ENCODE measurements around the gene PCIF1.
"Not testable (repeated sequence)": the region's sequence is repeated elsewhere in the genome, so short reads cannot be mapped to it uniquely, and the experiment has no call there.

The PCIF1 gene

DNA sequence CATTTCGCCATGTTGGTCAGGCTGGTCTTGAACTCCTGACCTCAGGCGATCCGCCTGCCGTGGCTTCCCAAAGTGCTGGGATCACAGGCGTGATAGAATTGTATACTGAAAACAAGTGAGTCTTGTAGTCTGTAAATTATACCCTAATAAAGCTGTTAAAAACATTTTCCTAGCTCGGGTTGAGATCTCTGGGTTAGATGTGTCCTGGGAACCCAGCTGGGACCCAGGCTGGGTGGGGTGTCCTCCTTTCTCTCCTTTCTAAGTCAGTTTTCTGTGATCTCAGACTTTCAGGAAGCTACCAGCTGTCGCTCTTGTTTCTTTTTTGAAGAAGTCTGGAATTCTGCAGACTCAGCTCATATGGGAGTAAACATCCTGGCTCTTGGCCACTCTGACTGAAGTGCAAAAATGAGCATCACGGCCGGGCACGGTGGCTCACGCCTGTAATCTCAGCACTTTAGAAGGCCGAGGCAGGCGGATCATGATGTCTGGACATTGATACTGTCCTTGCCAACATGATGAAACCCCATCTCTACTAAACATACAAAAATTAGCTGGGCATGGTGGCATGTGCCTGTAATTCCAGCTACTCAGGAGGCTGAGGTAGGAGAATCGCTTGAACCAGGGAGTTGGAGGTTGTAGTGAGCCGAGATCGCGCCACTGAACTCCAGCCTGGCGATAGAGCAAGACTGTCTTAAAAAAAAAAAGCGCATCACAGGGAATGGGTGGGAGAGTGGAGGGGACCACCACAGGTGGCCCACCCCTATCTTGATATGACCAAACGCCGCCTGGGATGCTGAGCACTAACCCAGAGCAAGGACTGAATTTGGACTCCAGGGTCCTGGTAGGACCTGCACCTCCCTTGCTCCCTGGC lies 9.9 kb upstream of the PCIF1 start:
- peak; percentile 50 for DNase-seq

DNA sequence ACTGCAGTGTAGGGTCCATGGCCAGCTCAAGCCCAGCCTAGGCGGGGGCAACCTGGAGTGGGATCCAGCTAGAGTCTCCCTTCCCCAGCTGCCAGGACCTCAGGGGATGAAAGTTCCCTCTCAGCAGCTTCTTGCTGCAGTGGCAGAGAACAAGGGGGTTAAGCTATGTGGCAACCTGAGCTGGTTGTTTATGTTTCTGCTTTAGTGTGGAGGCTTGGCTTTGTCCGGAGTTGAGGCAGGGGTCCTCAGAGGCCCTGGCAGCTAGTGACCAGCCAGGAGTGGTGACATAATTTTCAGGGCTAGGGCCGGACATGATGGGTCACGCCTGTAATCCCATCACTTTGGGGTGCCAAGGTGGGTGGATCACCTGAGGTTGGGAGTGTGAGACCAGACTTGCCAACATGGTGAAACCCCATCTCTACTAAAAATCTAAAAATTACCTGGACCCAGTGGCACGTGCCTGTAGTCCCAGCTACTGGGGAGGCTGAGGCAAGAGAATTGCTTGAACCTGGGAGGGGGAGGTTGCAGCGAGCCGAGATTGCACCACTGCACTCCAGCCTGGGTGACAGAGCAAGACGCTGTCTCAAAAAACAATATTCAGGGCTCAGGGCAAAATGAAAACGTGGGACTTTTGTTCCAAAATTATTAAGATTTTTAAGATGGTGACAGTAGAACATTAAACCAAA lies 8.5 kb upstream of the PCIF1 start:
- DNase-seq: no peak

DNA sequence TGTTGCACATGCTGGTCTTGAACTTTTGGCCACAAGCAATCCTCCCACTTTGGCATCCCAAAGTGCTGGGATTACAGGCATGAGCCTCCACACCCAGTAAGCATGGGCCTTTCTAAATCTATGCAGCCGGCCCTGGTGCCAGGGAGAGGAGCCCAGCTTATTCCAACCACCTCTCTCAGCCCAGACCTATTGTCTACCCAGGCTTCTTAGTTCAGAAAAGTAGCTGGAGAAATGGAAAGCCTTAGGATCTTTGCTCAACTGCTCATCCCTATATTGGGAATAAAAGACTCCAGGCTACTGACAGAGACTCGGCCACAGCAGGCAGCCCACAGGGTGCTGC lies 7.8 kb upstream of the PCIF1 start:
- no peak for DNase-seq

DNA sequence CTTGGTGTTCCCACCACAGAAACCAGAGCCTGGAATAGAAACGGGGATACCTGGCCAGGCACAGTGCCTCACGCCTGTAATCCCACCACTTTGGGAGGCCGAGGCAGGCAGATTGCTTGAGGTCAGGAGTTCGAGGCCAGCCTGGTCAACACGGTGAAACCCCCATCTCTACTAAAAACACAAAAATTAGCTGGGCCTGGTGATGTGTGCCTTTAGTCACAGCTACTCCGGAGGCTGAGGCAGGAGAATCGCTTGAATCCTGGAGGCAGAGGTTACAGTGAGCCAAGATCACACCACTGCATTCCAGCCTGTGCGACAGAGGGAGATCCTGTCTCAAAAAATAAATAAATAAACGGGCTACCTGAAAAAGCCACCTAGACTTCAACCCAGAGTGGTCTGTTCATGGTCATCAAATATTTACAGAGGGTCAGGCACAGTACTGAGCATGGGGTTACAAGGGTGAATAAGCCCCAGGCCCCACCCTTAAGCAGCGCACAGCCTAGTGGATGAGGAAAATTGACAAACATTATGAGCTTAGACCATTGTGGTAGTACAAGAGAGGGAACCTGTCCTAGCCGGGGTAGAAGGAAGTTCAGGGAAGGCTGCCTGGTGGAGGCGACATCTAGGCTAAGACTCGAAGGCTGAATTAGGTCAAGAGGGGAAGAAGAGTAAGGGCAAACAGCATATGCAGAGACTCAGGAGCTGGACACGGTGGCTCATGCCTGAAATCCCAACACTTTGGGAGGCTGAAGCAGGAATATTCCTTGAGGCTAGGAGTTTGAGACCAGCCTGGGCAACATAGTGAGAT lies 7.2 kb upstream of the PCIF1 start:
- DNase-seq: no peak

DNA sequence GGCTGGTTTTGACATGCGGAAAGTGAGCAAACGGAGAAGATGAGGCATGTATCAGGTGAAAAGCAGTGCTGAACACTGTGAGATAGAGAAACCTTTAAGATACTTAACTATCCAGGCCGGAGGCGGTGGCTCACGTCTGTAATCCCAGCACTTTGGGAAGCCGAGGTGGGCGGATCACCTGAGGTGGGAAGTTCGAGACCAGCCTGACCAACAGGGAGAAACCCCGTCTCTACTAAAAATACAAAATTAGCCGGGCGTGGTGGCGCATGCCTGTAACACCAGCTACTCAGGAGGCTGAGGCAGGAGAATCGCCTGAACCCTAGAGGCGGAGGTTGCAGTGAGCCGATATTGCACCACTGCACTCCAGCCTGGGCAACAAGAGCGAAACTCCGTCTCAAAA lies 2.8 kb upstream of the PCIF1 start:
- not testable (repeated sequence) for DNase-seq

DNA sequence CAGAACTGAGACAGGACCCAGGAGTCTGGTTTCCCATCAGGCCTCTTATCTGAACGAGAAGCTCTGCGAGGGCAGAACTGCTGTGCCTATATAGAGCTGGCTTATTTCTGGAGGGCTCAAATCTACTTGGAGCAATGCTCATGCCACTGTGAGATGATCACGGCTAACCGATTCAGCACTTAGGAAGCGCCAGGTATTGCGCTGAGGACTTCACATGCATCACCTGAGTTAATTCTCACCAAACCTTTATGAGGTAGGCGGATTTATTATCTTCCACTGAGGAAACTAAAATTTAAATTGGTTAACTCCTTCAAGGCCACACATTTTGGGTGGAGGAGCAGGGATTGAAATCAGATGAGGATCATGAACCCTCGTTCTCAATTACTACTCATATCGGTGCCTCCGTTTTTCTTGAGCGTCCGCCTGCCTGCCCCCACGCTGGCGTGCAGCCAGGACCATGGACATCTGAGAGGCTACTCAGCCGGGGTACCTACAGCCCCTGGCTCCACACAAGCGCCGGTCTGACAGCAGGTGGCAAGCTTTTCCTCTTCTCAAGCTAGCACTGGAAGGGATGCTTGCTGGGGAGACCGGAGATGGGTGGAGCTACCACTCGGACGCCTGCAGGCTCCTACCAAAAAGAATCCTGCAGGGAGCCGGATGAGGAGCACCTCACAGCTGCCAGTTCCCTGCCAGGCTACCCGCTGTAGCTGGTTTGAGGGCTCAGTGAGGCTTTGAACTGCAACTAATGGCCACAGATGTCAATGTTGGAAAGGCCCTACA lies 1.0 kb upstream of the PCIF1 start:
- peak; percentile 77 for DNase-seq

DNA sequence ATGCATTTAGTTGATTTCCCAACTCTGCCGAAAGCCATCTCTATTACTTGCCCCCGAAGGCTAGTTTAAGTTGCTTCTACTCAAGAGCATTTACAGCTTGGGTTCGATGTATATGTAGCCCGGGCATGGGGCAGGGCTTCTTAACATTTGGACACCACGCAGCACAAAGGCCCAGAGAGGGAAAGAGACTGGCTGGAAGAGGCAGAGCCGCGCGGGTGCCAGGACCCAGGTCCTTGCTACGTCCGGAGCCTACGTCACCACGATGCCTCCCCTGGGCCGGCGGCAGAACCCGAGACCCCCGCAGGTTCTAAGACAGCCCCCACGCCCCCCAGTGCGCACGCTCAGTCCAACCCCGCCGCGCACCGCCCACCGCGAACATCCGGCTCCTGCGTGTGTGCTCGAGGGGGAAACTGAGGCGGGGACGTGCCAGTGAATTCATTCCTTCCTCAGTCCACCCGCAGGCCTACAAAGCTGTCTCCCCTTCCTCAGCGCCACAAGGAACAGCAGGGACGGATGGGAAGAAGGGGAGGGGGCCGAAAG lies 367 bp upstream of the PCIF1 start:
- peak; percentile 30 for DNase-seq

DNA sequence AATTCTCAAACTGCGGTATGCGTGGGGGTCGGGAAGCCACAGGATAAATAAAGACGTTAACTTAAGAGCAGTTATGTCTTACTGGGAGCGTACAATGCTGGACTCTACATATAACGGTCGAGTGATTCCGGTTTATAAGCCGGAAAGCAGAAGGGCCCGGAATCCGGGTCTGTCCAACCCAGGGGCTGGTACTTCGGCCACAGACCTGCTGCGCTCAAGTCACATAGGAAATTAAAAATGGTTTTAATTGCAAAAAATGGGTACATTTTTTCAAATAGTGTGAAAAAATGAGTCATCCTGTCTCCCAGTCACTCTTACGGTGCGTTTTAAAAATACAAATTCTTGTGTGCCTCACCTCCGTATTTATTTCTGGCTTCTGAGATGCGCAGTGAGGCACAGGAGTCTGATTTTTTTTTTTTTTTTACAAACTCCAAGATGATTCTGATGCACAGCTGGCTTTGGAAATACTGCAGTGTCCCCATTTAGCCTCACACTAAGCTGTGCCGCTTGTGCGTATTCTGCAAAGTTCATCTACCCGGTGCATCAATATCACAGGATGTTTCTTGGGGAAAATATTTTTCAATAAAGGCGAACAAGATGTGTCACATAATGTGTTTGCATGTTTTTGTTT lies 1.0 kb downstream of the PCIF1 start:
- no peak for DNase-seq

DNA sequence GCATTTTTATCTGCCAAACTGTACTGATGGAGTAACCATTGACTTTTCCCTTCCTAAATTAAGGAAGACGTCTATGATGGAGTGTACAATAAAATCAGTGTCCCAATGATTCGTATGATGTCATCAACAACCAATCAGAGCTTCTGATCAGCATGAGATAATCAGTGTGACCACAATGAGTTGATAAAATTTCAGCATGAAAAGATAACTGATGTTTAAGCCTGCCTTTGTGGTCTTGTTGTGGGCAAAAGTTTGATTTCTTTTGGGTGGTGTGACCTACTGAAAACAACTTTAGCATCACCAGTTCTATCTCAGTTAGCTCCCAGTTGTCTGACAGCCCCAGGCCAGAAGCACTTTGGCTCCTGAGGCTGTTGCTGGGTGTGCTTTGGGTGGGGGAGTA lies 3.3 kb downstream of the PCIF1 start:
- no peak for DNase-seq

DNA sequence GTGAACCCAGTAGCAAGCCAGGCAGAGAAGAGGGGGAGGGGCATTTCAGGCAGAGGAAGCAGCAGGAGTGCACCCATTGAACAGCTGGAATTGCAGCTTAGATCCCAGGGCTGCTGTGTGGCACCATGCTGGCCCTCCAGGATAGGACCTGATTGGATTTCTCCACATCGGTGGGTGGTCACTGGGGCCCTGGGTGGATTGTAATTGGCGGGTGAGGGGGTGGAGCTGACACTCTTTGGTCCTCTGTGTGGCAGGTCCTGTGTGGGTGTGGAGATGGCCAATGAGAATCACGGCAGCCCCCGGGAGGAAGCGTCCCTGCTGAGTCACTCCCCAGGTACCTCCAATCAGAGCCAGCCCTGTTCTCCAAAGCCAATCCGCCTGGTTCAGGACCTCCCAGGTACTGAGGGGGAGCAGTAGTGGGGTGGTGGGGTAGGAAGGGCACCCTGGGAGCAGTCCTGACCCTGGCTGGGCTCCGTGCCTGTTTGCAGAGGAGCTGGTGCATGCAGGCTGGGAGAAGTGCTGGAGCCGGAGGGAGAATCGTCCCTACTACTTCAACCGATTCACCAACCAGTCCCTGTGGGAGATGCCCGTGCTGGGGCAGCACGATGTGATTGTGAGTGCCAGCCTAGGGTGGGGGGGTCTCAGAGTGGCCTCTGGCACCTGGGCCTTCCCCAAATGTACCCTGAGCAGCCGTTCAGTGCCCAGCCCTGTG lies 4.4 kb downstream of the PCIF1 start:
- DNase-seq: no peak

DNA sequence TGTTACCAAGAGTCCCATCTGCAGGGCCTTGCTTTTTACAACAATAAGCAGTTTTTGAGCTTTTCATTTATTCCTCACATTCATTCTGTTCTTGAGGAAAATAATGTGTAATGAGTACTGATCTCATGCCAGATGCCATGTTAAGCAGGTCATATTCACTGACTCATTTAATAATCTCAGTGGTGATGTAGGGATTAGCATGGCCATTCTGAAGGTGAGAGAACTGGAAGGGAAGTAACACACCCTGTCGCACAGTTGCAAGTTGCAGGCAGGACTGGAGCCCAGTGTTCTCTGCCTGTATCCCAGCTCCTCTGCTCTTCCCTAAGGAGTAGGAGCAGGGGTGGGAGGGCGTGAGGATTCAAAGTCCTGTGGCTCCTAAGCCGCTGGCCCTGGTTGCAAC lies 5.6 kb downstream of the PCIF1 start:
- no peak for DNase-seq

DNA sequence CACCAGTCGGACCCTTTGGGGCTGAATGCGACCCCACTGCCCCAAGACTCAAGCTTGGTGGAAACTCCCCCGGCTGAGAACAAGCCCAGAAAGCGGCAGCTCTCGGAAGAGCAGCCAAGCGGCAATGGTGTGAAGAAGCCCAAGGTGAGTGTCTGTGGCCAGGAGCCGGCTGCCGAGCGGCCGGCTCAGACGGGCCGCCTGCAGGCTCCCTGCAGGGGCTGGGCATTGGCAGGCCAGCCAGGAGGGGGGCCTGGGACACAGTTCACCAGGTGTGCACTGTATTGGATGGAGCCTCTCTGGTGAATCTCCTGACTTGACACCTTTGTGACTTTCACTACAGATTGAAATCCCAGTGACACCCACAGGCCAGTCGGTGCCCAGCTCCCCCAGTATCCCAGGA lies 6.0 kb downstream of the PCIF1 start:
- DNase-seq: no peak

DNA sequence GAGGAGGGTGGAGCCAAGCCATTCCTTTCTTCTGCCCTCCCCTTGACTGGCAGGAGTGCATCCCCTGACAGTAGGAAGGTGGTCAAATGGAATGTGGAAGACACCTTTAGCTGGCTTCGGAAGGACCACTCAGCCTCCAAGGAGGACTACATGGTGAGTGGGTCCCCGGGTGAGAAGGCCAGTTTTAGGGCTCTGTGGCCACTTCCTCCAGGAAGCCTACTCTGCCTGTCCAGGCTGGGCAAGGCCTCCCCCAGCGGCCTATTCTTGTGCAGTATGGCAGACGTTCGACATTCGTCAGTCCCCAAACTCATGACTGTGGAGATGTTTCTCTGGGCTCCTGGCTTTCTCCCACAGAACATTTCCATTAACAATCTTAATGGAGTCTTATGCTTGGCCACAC lies 9.1 kb downstream of the PCIF1 start:
- DNase-seq: no peak

DNA sequence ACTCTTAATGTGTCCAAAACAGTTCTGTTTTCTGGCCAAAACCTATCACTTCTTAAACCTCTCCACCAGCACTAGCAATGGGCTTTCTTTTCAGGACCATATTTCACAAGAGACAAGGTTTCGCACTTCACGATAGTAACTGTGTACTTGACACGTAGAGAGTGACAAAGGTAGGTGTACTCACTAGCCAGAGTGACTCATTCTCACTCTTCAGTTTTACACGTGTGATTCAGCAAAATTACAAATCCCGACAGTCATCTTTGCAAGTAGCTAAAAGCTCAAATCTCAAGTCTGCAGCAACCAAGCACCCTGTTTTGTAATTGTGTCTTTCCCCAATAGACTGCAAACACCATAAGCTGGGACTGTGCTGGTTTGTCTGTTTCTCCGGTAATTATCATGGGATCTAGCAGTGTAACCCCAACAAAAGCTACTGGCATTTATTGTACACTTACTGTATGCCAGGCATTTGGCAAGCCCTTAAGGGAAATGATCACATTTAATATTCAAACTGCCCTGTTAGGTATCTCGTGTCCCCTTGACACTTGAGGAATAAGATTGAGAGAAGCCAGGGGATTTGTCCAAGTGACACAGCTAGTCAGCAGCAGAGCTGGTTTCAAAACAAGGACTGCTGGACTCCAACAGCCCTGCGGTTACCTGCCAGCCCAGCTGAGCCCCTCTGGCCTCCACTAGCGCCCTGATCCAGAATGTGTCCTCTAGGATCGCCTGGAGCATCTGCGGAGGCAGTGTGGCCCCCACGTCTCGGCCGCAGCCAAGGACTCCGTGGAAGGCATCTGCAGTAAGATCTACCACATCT lies 9.9 kb downstream of the PCIF1 start:
- peak; percentile 35 for DNase-seq

DNA sequence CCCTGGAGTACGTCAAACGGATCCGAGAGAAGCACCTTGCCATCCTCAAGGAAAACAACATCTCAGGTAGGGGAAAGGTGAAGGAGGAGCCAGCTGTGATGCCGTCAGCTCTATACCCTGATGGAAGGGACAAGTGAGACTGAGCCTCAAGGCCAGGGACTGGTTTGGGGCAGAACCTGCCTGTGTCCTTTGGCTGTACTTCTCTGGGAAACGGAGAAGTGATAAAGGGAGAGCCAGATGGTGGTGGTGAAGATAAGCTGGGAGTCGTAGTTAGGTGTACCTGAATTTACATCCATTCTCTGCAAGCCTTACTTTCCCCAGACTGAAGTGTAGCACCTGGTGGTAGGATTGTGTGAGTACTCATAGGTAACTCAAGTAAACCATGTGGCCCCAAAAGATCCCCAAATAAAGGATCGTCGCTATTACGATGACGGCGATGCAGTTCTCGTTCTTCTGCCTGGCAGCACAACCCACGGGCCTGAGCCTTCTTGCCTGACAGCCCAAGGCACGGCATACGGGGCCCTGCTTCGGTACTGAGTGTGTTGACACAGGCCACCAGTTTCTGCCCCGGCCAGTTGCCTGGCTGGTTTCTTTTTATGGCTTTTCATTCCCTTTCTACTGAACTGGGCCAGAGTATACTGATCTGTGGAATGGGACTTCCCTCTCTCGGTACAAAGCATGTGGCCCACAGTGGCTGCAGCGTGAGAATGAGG lies 10.6 kb downstream of the PCIF1 start:
- no peak for DNase-seq

DNA sequence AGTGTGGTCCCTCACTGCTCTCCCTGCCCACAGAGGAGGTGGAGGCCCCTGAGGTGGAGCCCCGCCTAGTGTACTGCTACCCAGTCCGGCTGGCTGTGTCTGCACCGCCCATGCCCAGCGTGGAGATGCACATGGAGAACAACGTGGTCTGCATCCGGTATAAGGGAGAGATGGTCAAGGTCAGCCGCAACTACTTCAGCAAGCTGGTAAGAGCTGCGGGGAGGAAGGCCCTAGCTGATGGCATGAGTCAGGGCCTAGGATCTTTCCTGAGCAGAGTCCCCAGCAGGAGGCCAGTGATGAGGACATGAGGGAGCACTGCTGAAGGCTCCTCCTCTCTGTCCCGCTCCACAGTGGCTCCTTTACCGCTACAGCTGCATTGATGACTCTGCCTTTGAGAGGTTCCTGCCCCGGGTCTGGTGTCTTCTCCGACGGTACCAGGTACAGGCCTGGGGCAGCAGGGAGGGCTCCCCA lies 11.2 kb downstream of the PCIF1 start:
- DNase-seq: peak; percentile 20

DNA sequence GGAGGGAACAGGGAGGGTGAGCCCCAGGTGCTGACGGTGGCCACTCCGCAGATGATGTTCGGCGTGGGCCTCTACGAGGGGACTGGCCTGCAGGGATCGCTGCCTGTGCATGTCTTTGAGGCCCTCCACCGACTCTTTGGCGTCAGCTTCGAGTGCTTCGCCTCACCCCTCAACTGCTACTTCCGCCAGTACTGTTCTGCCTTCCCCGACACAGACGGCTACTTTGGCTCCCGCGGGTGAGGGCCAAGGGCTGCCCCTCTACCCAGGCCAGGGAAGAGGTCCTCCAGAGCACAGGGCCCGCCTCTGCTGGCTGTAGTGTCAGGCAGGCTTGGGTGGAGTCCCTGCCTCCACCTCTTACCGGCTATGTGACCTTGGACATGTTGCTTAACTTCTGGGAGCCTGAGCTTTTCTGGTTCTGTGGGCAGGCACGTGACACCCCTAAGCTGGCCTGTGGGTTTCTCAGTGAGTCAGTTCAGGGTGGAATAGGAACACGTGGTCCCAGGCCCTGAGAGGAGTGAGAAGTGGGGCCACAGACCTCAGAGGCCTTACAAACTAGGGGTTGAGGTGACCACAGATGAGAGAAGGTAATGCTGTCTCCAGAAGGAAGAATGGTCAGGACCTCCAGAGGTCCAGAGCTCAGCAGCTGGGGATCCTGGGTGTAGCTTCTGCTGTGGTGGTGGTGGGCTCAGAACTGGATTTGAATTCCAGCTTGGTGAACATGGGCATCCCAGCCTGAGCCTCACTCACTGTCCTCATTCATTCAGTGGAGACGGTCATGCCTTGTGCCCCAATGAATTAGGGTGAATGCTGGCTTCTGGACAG lies 11.9 kb downstream of the PCIF1 start:
- peak; percentile 82 for DNase-seq

DNA sequence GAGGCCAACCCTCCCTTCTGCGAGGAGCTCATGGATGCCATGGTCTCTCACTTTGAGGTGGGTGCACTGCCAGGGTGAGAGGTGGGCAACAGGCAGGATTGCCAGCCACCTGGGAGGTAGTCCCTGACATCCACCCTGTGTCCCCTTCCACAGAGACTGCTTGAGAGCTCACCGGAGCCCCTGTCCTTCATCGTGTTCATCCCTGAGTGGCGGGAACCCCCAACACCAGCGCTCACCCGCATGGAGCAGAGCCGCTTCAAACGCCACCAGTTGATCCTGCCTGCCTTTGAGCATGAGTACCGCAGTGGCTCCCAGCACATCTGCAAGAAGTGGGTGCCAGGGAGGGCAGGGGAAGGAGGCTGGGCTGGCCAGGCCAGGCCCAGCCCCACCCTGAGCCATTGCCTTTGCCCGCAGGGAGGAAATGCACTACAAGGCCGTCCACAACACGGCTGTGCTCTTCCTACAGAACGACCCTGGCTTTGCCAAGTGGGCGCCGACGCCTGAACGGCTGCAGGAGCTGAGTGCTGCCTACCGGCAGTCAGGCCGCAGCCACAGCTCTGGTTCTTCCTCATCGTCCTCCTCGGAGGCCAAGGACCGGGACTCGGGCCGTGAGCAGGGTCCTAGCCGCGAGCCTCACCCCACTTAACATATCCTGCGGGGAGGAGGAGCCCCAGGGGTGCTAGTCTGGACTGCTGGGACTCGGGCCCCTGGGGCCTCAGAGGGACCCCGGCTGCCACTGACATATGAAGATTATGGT lies 12.8 kb downstream of the PCIF1 start:
- no peak for DNase-seq

Measured in HCEC 1CT (cell line).